VCaP (cell line): ENCODE results near the gene PSAPL1.

ENCODE experiments used
- H3K27ac ChIP-seq: fragments of 450-650 bp; 2 replicates; pipeline ENCODE4 v1.5.1; 2017
- TF ChIP-seq, protein P1 (sequence below): fragments of 450-650 bp; conservative IDR thresholded peaks from 2 replicates; pipeline ENCODE4 v1.5.1; 2017; ENCODE audit warnings: mild to moderate bottlenecking, moderate library complexity

Gene PSAPL1

DNA sequence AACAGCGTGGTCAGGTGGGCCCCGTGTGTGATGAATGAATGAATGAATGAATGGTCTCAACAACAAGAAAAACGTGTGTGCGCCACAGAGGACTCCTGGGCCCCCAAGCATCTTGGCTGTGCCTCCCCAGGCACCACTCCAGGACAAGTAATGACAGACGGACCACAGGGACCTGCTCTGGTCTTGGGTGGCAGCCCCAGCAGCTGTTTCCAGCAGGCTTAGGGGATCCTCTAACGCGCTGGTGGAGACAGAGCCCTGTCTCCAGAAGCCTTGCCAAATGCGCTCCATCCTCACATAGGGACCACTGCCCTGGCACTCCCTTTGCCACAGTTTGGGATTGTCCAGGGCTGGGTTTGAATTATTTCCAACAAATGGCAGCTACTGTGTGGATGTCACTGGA lies 39.1 kb downstream of the PSAPL1 start:
- TF ChIP-seq, protein P1, sequence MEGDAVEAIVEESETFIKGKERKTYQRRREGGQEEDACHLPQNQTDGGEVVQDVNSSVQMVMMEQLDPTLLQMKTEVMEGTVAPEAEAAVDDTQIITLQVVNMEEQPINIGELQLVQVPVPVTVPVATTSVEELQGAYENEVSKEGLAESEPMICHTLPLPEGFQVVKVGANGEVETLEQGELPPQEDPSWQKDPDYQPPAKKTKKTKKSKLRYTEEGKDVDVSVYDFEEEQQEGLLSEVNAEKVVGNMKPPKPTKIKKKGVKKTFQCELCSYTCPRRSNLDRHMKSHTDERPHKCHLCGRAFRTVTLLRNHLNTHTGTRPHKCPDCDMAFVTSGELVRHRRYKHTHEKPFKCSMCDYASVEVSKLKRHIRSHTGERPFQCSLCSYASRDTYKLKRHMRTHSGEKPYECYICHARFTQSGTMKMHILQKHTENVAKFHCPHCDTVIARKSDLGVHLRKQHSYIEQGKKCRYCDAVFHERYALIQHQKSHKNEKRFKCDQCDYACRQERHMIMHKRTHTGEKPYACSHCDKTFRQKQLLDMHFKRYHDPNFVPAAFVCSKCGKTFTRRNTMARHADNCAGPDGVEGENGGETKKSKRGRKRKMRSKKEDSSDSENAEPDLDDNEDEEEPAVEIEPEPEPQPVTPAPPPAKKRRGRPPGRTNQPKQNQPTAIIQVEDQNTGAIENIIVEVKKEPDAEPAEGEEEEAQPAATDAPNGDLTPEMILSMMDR, result no peak
- no peak overlapping the region for H3K27ac ChIP-seq

DNA sequence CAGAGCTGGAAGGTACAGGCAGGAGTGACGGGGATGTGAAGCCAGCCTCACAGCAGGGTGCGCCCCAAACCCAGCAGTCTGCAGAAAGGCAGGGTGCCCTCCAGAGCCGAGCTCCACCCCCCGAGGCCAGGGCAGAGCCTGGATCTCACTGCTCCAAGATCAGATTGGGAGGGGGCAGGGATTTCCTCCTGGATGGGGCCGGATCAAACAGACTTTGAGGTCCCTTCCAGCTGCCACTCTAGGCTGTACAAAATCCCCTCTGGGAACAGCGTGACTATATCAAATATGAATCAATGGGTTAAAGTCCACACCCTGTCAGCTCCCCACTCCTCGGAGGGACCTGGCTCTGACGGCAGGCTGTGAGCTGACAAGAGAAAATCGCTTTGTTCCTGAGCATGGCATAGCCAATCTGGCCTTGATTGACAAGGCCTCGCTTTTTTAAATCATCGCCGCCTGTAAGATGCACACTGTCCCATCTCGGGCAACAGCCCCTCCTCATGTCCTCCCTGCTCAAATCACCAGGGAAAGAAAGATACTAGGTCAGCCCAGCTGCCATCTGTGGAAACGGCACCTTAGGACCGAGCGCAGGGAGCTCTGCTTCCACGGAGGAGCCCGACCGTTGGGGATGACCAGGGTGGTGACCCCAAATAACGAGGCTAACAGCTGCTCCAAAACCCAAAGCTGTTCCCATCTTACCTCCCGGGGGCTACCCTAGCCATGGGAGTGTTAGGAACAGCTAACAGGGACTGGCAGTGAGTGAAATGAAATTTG lies 39.9 kb downstream of the PSAPL1 start:
- H3K27ac ChIP-seq, result no peak overlapping the region

DNA sequence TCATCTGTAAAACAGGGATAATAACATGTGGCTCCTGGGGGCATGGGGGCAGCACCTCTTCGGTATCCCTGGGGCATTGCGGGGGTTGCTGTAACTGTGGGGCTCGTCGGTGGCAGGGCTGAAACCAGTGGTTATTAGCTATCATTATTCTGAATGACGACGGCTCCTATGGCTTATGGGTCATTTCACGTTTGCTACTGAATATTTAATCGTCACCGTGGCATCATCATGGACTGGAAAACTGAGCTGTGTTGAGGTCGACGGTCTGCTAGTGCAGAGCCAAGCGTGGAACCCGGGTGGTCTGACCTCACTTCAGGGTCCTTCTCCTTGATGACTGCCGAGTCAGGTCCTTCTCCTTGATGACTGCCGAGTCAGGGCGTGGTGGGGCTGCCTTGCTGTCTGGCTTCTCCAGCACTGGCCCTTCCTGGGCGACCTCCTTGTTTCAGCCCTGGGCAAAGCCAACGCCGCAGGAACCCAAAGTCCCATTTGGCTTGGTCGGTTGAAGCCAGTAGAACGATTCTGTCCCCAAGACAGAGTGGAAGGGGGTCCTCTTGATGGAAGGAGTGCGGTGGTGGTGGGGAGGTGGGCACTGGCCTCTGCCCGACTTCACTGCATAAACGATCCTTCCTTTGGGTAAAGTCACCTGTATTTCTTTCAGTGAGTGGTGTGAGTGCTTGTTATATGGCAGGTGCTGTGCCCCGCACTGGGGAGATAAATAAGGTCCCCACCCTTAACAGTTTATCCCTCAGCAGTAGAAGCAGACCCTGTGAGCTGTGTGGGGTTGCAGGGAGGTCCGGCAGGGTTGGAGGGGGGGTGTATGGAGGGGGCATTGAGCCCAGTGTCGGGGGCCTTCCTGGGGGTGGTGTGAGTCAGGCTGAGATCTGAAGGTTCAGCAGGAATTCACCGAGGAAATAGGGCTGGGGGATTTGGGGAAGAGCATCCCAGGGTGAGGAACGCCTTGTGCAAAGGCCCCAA lies 40.8 kb downstream of the PSAPL1 start:
- TF ChIP-seq, protein P1, result no peak

More for the DNA sequence above, 39.9 kb downstream of the PSAPL1 start:
- TF ChIP-seq, protein P1, result no peak

DNA sequence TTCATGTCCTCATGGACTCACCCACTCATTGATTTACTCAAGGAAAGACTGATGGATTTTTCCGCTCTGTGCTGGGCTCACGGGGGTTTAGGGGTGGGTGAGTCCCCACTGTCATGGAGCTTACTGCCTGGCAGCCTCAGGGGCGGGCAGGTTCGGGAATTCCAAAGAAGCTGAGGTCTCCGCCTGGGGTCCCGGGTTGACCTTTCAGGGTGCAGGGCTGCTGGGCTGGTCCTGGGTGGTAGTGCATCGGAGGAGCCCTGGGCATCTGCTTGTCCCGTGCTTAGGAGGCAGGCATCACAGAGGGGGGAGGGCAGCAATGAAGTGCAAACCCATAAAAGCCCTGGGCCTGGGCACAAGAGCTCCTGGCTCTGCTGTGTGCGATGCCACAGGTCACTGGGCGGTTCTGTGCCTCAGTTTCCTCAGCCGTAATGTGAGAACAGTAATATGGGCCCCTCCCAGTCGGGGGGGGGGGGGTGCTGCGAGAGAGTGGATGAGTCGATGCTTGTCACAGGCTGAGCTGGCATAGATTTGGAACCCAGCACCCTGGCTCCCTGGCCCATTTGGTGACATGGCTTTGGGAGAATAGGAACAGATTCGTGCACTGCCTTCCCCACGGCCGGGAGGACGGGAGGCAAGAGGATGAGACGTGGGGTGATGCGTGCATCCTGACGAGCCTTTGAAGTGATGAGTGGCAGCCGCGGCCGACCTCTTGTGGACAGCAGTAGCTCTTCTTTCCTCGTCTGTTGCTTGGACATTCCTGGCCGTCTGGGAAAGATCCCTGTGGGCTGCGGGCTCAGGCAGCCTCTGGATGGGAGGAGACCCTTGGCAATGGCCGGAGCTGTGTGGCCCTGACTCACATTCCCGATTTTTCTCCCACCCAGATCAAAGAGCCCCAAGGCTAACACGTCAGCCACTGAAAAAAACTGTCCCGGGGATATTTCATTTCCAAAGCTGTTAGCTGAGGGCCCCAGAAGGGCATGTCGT lies 42.0 kb downstream of the PSAPL1 start:
- TF ChIP-seq, protein P1, result no peak
- H3K27ac ChIP-seq, result no peak overlapping the region

More for the DNA sequence above, 40.8 kb downstream of the PSAPL1 start:
- H3K27ac ChIP-seq, result no peak overlapping the region

DNA sequence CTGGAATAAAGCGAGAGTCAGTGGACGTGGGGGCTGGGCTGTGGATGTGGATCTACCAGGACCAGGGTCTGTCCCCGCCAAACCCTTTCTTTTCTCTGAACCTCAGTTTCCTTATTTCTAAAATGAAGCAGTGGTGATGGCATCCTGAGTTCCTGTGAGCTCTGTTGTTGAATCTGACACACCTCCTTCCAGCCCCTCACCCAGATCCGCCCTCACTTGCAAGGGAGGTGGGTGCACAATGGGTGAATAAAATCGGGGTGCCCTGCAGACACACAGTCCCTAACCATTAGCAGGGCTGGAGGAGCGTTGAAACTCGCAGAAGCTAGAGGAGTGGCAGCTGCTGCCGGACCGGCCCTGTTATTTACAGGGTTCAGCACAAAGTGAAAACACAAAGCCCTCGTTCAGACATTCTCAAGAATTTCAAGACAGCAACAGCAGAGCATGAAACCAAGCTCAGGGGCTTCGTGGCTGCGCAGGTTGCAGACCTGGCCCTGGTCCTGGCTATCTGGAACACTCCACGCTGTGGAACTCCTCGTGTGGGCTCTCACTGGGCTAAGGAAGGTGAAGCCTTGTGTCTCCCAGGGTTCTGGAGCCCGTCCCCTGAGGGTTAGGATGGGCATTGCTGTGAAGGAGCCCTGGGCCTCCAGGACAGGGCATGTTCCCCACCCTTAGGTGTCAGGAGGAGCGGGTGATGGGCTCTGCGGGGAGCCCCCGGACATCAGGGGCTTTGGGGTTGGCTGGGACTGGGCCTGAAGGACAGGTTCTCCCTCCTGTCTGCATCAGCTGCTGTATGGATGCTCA lies 42.9 kb downstream of the PSAPL1 start:
- TF ChIP-seq, protein P1, result no peak
- no peak overlapping the region for H3K27ac ChIP-seq

DNA sequence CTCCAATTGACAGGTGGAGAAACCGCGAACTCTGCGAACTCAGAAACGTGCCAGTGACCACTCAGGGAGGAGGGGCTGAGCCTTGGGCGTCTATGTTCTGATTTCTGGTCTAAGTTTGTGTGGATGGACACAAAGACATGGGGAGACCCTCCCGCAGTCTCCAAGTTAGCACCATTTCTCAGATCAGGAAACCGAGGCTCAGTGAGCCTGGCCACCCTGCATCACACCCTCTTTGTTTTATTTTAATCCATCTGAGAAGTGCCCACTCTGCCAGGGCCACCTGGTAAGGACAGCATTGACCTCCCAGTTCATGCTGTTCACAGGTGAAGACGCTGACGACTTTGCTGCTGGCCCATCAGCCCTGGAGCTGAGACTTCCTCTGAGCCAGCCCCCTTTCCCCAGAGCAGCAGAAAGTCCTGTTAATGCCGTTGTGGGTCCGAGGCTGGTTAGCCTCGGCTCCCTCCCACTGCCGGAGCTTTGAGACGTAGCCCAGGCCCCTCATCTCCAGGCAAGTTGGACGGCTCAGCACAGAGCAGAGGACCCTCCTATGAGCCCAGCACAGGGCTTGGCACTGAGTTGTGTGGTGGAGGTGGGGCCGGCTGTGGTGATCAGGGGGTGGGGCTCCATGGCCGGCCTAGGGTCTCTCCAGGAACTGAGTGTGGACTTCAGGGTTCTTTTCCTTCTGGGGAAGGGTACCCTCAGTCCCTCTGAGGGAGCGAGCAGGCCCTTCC lies 43.7 kb downstream of the PSAPL1 start:
- no peak overlapping the region for H3K27ac ChIP-seq
- TF ChIP-seq, protein P1, result no peak
